CD4-positive, alpha-beta T cell treated with Interferon alpha-2 for 1 hour (primary cell): ENCODE results near the gene DLX1.
"Not testable (repeated sequence)": the region's sequence is repeated elsewhere in the genome, so short reads cannot be mapped to it uniquely, and the experiment has no call there.

Source experiments
- DNase-seq, 2 donors: peaks; one replicate each; pipeline ENCODE4 v3.0.0-alpha.2; 2020 to 2022

The DLX1 gene

GRCh38 chr2:172099472-172100079 lies 14.3 kb downstream of the DLX1 start:
- no peak for DNase-seq

- DNase-seq, result no peak
Measured at GRCh38 chr2:172100080-172100934, 15.0 kb downstream of the DLX1 start.

- no peak for DNase-seq
Measured at GRCh38 chr2:172100935-172101820, 15.9 kb downstream of the DLX1 start.

- peak in 1 of 2 donors; percentile 51 for DNase-seq
Measured at GRCh38 chr2:172101821-172102390, 16.6 kb downstream of the DLX1 start.

- peak; percentile 78 to 82 for DNase-seq
Measured at GRCh38 chr2:172102391-172103359, 17.4 kb downstream of the DLX1 start, which contains the start of gene DLX2. DLX2 (minus strand) TSS chr2:172102900; CDS start chr2:172102538, 362 bp downstream.

DNA sequence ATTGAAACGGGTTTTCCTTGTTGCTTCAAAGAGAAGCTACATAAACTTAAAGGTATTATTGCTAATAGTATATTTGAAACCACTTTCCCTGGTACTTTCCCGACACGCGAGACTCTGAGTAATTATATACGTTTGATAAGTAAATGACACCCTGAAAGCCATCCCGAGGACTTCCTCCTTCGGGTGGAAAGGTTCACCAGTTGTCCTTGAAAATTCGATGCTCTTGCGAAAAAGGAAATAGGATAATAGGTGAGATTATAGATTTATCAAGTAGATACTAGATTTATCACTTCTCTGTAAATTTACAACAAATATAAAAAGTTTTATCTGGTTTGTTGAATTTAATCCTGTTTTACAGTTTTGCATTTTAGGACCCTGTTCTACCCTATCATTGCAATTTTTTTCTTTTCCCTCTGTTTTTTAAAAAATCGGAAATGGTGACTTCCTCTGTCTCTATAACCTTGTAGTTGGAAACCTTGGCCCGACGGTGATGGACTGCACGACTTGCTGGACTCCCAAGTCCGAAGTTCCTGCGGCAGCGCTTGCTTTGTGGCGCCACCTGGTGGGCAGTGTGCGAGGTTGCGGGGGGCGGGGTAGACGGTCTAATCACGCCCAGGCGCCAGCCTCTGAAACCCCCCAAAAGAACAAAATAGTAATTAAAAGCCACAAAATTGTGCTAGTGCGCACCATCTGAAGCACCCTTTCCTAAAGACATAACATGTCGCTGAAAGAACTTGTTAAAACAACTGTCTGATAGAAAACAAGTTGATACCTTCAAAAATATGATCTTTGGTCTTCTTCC lies 18.4 kb downstream of the DLX1 start:
- DNase-seq, result peak; percentile 63 to 76

- no peak for DNase-seq
Measured at GRCh38 chr2:172105471-172106107, 20.3 kb downstream of the DLX1 start.

DNA sequence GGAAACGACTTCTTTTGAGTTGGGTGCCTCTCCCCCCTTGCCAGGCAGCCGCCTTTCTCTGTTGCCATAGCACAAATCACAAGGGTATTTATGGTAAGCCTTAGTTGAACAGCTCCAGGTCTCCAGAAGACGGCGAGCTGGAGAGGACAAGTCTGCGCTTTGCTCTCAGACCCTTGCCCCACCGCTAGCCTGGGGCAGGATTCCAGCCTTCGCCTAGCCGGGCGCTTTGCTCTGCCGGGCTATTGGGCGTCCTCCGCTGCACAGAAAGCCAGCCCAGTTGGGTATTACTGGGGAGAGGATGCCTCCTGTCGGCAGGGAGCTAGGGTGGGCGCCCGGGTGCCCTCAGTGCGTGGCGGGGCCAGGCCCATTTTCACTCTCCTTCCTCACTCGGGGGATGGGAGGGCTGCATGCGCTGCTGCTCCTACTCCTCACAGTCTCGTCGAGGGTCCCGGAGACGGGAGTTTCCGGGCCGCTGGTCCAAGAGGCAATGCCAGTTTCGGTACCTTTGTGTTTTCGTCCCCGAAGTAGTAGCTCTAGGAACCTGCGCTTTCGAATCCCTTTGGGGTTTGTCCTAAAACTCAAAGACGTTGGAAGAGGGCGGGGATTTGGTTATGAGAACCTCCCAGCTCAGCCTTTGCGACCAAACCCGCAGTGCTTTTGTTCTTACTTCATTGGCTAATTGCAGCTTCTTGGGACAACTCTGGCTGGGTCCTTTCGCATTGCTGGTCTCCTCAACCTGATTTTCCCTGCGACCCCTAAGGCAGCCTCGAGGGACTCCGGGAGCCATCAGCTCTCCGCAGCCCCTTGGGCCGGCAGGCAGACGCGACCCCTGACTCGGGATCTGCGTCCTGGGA lies 21.0 kb downstream of the DLX1 start:
- peak; percentile 39 to 59 for DNase-seq

DNA sequence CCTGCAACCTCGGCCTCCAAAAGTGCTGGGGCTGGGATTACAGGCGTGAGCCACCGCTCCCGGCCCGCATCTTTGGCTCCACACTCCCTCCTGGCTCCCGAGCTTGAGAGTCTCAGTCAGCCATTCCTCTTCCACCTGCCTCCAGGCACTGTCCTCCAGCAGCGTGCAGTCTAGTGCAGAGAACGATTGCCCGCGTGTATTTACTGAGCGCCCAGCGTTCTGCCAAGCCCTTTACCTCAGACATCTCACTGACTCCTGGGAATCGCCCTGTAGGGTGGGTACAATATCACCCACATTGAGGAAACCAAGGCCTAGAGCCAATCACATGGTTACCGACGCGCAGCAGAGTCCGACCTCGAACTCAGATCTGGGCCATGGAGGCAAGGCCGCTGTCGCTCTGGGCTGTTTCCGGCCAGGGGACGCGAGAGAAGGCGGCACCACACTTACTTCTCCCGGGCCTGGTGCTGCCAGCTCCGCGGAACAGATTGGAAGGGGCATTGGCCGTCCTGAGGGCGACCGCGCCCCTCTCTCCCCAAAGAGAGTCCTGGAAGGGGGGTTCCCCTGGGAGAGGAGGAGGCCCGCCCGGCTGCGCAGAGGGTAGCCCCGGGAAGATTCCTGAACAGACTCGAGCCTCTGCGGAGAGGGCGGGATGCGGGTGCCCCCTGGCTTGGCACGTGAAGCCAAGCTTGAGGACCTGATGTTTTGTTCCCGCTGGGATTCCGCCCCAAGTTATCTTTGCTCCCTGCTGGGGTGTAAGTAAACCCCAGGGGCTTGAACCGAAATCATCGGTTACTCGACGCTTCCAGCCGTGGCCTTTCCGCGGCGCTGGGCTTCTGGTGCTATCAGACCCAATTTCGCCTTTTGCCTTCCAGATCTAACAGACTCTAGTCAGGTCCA lies 22.6 kb downstream of the DLX1 start:
- DNase-seq, result no peak

DNA sequence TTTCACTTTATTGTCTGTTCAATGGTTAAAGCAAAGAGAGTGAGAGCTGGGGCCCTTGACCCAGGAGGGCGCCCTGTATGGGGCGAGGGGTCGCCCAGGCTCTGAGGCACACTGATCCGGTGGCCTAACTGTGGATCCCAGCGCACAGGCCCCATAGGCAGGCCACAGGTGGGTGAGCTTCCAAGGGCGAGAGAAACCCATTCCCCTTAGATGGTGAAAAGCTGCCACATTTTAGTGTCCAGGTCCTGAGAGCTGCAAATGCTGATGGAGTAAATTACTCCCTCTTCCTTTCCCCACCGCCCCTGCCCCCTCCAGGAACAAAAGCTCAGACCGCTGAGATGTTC lies 23.3 kb downstream of the DLX1 start:
- no peak for DNase-seq

- DNase-seq, result no peak
Measured at GRCh38 chr2:172109256-172109987, 24.1 kb downstream of the DLX1 start.

DNA sequence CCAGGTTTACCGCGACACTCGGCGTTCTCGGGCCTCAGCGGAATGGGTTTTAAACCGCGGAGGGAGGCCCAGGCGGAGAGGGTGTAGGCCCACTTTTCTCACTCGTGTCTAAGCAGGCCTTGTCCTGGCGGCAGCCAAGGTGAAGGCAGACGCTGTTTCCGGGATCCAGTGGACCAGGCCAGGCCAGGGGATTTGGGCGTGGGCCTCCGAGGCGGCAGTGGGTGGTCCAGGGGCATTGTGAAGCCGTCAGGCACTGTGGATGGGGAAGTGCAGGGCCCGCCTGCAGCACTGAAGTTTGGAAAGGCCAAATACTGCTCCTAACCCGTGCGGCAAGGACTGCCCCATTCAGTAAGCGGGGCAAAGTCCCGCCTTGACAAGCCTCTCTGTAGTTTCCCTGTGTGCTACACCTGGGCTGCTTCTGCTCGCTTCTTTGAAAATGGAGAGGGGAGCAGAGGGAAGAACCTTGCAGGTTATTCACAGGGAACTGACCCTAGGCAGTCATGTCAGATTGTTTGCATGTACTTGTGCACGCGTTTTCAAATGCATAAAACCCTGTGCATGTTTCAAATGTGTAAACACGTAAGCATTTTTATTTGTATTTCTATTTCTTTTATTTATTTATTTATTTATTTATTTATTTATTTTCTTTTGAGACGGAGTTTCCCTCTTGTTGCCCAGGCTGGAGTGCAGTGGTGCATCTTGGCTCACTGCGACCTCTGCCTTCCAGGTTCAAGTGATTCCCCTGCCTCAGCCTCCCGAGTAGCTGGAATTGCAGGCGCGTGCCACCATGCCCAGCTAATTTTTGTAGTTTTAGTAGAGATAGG lies 24.9 kb downstream of the DLX1 start:
- no peak for DNase-seq

- no peak for DNase-seq
Measured at GRCh38 chr2:172113617-172114016, 28.3 kb downstream of the DLX1 start.

DNA sequence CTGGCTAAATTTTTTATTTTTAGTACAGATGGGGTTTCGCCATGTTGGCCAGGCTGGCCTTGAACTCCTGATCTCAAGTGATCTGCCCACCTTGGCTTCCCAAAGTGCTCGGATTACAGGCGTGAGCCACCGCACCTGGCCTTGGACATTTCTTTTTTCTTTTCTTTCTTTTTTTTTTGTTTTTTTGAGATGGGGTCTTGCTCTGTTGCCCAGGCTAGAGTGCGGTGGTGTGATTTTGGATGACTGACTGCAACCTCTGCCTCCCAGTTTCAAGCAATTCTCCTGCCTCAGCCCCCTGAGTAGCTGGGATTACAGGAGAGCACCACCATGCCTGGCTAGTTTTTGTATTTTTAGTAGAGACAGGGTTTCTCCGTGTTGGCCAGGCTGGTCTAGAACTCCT lies 28.9 kb downstream of the DLX1 start:
- DNase-seq, result not testable (repeated sequence)

DNA sequence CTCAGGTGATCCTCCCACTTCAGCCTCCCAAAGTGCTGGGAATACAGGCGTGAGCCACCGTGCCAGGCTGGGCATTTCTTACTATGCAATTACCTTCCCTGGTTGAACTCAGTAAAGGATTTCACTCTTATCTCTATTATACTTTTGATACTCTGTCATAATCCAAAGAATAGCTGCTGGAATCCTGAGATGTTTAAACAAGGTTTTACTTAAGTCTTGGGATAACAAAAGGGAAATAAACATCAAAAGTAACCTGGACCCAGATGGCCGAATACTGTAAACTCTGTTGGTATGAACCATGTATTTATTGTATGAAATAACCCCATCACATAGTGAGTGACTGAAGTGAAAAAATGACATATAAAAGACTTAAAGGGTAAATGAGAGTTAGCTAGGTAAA lies 29.3 kb downstream of the DLX1 start:
- DNase-seq, result no peak

DNA sequence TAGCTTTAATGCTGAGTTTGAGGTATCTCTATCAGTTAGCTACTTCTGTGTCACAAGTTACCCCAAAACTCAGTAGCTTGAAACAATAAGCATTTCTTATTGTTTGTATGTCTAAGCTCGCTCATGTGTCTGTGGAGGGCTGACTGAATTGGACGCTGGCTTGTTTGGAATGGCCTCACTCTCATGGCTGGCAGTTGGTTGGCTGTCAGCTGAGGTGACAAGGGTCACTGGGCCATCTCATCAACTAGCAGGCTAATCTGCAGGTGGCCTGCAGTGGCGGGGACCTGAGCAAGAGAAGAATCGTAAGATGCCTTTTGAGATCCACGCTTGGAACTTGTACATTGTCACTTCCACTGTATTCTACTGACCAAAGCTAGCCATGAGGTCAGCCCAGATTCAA lies 30.8 kb downstream of the DLX1 start:
- no peak for DNase-seq

- DNase-seq, result no peak
Measured at GRCh38 chr2:172119089-172119488, 33.8 kb downstream of the DLX1 start.
